ENCODE data around the gene SUV39H2. TPM values are rescaled to one million over a fixed set of nuclear protein-coding genes. Genes with fewer than 3 reads are reported as not detected.
A peak's percentile ranks its signal among the peaks of the same experiment; 100 is the strongest.
"Not testable (repeated sequence)": the region's sequence is repeated elsewhere in the genome, so short reads cannot be mapped to it uniquely, and the experiment has no call there.

SUV39H2 gene
- total RNA-seq, 1 donor from 2014 or later: 8.2 TPM

- no peak overlapping the region for H3K4me3 Mint-ChIP-seq (ENCODE audit: unreplicated experiment)
- H3K4me1 Mint-ChIP-seq (ENCODE audit: unreplicated experiment): no peaks in the 10 kb centered on the region
Measured at GRCh38 chr10:14859043-14859442, 19.6 kb upstream of the SUV39H2 start.

GRCh38 chr10:14859775-14860174 lies 18.9 kb upstream of the SUV39H2 start:
- no peaks in the 10 kb centered on the region for H3K27me3 Mint-ChIP-seq (ENCODE audit: unreplicated experiment)
- peak overlapping the region; percentile 29 for H3K27ac Mint-ChIP-seq (ENCODE audit: unreplicated experiment)
- H3K4me3 Mint-ChIP-seq (ENCODE audit: unreplicated experiment): no peak overlapping the region
- H3K36me3 Mint-ChIP-seq (ENCODE audit: unreplicated experiment): peaks cover 17% of the 10 kb centered on the region
- no peak for TF ChIP-seq CTCF (IDR thresholded peaks at IDR 0.05)
- DNase-seq (ENCODE audit: extremely low spot score, unreplicated experiment): no peak
- H3K9me3 Mint-ChIP-seq (ENCODE audit: unreplicated experiment): no peaks in the 10 kb centered on the region
- no peaks in the 10 kb centered on the region for H3K4me1 Mint-ChIP-seq (ENCODE audit: unreplicated experiment)

More at GRCh38 chr10:14859043-14859442, 19.6 kb upstream of the SUV39H2 start:
- Mint-ChIP-seq H3K27me3 (ENCODE audit: unreplicated experiment) (no peaks in the 10 kb centered on the region), H3K9me3 (ENCODE audit: unreplicated experiment) (no peaks in the 10 kb centered on the region), H3K36me3 (ENCODE audit: unreplicated experiment) (peaks cover 23% of the 10 kb centered on the region), H3K27ac (ENCODE audit: unreplicated experiment) (no peak overlapping the region)
- TF ChIP-seq CTCF (IDR thresholded peaks at IDR 0.05): no peak
- DNase-seq (ENCODE audit: extremely low spot score, unreplicated experiment): no peak

- no peak for DNase-seq (ENCODE audit: extremely low spot score, unreplicated experiment)
- no peaks in the 10 kb centered on the region for H3K9me3 Mint-ChIP-seq (ENCODE audit: unreplicated experiment)
- H3K4me3 Mint-ChIP-seq (ENCODE audit: unreplicated experiment): no peak overlapping the region
- no peaks in the 10 kb centered on the region for H3K27me3 Mint-ChIP-seq (ENCODE audit: unreplicated experiment)
- no peaks in the 10 kb centered on the region for H3K4me1 Mint-ChIP-seq (ENCODE audit: unreplicated experiment)
- H3K36me3 Mint-ChIP-seq (ENCODE audit: unreplicated experiment): peaks cover 18% of the 10 kb centered on the region
- H3K27ac Mint-ChIP-seq (ENCODE audit: unreplicated experiment): peak overlapping the region; percentile 15
- TF ChIP-seq CTCF (IDR thresholded peaks at IDR 0.05): no peak
Measured at GRCh38 chr10:14860791-14861190, 17.9 kb upstream of the SUV39H2 start.

- not testable (repeated sequence) for DNase-seq (ENCODE audit: extremely low spot score, unreplicated experiment); H3K27ac Mint-ChIP-seq (ENCODE audit: unreplicated experiment); H3K9me3 Mint-ChIP-seq (ENCODE audit: unreplicated experiment); H3K27me3 Mint-ChIP-seq (ENCODE audit: unreplicated experiment); H3K4me3 Mint-ChIP-seq (ENCODE audit: unreplicated experiment); H3K4me1 Mint-ChIP-seq (ENCODE audit: unreplicated experiment)
- H3K36me3 Mint-ChIP-seq (ENCODE audit: unreplicated experiment): peaks cover 19% of the 10 kb centered on the region
Measured at GRCh38 chr10:14864466-14864865, 14.2 kb upstream of the SUV39H2 start.

- peaks cover 22% of the 10 kb centered on the region for H3K36me3 Mint-ChIP-seq (ENCODE audit: unreplicated experiment)
- not testable (repeated sequence) for H3K9me3 Mint-ChIP-seq (ENCODE audit: unreplicated experiment); H3K4me3 Mint-ChIP-seq (ENCODE audit: unreplicated experiment); H3K4me1 Mint-ChIP-seq (ENCODE audit: unreplicated experiment); H3K27me3 Mint-ChIP-seq (ENCODE audit: unreplicated experiment); H3K27ac Mint-ChIP-seq (ENCODE audit: unreplicated experiment); DNase-seq (ENCODE audit: extremely low spot score, unreplicated experiment)
Measured at GRCh38 chr10:14864871-14865270, 13.8 kb upstream of the SUV39H2 start.

- Mint-ChIP-seq H3K4me3 (ENCODE audit: unreplicated experiment) (no peak overlapping the region), H3K27ac (ENCODE audit: unreplicated experiment) (no peak overlapping the region)
Measured at GRCh38 chr10:14873090-14873760, 5.4 kb upstream of the SUV39H2 start.

More at GRCh38 chr10:14873090-14873760, 5.4 kb upstream of the SUV39H2 start:
- DNase-seq (ENCODE audit: extremely low spot score, unreplicated experiment): no peak
- no peak for TF ChIP-seq CTCF (IDR thresholded peaks at IDR 0.05)
- H3K9me3 Mint-ChIP-seq (ENCODE audit: unreplicated experiment): no peaks in the 10 kb centered on the region
- peaks cover 11% of the 10 kb centered on the region for H3K4me1 Mint-ChIP-seq (ENCODE audit: unreplicated experiment)
- H3K27me3 Mint-ChIP-seq (ENCODE audit: unreplicated experiment): no peaks in the 10 kb centered on the region
- H3K36me3 Mint-ChIP-seq (ENCODE audit: unreplicated experiment): peaks cover 13% of the 10 kb centered on the region
